HG03039 (cell line): ENCODE results near the gene RELT.

Experiments used
- ATAC-seq: cut with Tn5 transposase; IDR thresholded peaks from one replicate; pipeline ENCODE4 v1.9.1; 2021; ENCODE audit warnings: mild to moderate bottlenecking, moderate library complexity; ENCODE audit not compliant: unreplicated experiment

RELT gene

GRCh38 chr11:73346186-73346935, 29.8 kb upstream of the RELT start:
- no peak for ATAC-seq

- no peak for ATAC-seq
Measured at GRCh38 chr11:73347067-73347466, 29.1 kb upstream of the RELT start.

DNA sequence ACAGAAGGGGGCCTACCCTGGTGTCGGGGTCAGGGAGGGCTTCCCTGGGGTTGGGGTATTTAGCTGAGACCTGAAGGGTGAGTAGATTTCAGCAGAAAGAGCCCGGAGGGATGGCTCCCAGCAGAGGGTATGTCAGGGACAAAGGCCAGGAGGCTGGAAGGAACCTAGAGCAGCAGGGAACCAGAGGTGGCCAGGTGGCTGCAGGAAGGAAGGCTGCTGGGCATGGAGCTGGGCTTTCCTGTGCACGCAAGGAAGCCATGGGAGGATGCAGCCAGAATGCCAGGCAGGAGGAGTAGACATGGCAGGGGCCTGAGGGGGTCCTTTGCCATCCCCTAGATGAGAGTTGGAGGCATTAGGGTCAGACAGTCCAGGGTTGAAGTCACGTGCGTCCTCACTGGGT, 27.4 kb upstream of the RELT start:
- no peak for ATAC-seq

DNA sequence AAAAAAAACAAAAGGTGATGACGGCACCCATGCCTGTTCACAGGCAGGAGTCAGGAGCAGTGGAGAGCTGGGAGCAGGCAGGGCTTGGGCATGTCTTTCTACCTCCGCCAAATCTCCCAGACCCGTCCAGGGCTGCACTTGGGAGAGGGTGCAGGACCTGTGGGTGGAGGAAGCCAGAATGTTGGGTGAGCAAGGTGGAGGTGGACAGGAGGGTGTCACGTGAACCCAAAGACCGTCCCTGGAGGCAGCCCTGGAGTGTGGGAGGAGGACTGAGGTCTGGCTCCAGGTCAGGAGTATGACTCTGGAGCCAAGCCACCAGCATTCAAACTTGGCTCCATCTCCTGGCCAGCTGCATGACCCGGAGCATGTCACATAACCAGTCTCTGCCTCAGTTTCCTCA, 26.6 kb upstream of the RELT start:
- no peak for ATAC-seq

GRCh38 chr11:73350908-73351636, 25.1 kb upstream of the RELT start:
- ATAC-seq = no peak

- ATAC-seq = no peak
Measured at GRCh38 chr11:73353422-73353821, 22.8 kb upstream of the RELT start.

DNA sequence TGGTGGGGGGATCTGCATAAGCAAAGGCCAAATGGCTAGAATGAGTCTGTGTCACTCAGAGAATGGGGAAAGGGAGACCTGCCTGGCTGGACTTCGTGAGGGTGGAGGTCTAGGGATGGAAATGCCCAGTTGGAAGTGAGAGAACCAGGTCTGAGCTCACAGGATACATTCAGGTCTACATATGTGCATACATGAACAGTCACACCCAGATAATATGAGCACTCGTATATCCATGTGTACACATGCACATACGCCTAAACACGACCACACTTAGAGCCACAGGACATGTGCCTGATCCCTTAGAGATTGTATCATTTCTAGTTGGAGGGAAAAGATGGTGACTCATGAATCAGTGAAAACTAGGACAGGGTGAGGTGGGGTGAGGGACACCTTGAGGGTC, 21.1 kb upstream of the RELT start:
- ATAC-seq = no peak

GRCh38 chr11:73356979-73357860, 19.0 kb upstream of the RELT start:
- no peak for ATAC-seq

DNA sequence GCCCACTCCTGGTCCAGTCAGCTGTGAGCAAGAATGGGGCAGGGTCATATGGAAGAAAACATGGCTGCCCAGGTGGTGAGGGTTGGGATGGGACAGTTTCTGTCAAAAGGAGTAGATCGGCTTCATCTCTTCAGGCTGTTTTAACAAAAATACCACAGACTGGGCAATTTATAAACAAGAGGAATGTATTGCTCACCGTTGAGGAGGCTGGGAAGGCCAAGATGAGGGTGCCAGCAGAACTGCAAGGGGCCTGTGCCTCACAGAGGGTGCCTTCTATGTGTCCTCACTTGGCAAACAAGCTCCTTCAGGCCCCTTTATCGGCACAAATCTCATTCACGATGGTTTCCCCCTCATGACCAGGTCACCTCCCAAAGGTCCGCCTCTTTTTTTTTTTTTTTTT, 18.1 kb upstream of the RELT start:
- ATAC-seq = no peak

GRCh38 chr11:73359341-73359740, 16.9 kb upstream of the RELT start:
- ATAC-seq = no peak

DNA sequence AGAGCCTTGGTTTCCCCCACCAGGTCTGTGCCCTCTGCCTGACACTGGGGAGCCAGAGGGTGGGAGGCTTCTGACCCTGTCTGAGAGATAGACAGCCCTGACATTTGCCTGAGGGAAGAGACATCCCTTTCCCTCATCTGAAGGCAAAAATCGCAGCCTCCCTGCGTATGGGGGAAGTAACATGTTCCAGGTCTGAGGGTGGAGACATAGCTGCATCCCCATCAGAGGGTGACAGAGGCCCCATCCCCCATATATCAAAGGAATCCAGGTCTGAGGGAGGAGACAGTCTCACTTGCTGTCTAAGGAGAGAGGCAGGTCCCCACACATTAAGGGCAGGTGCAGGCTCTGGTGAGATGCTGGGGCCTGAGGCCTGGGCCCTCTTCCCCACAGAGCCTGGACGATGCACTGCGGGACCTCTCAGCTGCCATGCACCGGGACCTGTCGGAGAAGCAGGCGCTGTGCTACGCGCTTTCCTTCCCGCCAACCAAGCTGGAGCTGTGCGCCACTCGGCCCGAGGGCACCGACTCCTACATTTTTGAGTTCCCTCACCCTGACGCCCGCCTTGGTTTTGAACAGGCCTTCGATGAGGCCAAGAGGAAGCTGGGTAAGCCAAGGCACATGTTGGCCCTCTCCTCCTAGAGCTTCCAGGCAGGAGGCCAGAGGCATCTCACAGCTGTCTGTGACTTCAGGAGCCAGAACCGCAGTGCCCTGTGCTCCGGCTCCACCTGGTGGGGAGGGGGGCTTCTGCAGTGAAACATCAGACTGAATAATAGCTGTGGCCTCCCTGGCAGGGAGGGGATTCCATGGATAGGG, 16.1 kb upstream of the RELT start:
- no peak for ATAC-seq

DNA sequence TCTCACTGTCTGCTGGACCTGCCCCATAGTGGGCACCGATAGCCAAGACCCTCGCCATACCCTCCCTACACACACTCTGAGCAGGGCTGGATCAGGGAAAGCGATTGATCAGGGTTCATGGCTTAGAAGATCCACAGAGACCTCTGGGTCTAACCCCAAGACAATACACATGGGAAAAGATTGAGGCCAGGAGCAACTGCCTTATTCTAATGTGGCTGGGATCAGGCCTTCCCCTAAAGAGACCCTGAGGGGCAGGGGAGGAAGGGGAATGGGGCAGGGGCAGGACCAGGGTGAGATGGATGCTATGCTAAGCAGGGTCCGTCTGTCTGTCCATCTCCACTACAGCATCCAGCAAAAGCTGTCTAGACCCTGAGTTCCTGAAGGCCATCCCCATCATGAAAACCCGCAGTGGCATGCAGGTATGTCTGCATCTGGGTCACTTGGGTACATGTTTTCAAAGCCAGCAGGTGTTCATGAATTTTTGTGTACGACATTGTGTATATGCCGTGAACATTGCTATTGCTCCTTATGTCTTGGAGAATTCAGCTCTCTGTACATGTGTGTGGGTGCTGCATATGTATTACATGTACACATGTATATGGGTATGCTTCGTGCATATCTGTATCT, 15.3 kb upstream of the RELT start:
- no peak for ATAC-seq

- no peak for ATAC-seq
Measured at GRCh38 chr11:73361953-73362776, 14.0 kb upstream of the RELT start.

DNA sequence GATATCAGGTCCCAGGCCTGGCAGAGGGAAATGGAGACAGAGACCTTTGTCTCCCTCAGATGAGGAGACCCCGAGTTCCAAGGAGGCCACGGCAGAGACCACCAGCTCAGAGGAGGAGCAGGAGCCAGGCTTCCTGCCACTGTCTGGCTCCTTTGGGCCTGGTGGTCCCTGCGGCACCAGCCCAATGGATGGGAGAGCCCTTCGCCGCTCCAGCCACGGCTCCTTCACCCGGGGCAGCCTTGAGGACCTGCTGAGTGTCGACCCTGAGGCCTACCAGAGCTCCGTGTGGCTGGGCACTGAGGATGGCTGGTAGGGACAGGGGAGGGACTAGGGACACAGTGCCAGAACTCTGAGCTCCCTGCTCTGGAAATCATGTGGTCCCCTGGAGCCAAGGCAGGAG, 13.1 kb upstream of the RELT start:
- no peak for ATAC-seq

- ATAC-seq = no peak
Measured at GRCh38 chr11:73365352-73366264, 10.6 kb upstream of the RELT start.

DNA sequence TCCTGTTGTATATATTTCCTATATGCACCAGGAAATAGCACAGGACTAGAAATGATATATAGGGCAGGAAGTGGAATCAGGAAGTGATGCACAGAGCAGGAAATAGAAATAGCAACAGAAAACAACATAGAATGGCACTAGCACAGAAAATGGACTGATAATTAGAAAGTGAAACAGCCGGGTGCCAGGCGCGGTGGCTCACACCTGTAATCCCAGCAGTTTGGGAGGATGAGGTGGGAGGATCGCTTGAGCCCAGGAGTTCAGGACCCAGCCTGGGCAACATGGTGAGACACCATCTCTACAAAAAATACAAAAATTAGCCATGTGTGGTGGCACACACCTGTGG, 10.0 kb upstream of the RELT start:
- ATAC-seq = no peak

DNA sequence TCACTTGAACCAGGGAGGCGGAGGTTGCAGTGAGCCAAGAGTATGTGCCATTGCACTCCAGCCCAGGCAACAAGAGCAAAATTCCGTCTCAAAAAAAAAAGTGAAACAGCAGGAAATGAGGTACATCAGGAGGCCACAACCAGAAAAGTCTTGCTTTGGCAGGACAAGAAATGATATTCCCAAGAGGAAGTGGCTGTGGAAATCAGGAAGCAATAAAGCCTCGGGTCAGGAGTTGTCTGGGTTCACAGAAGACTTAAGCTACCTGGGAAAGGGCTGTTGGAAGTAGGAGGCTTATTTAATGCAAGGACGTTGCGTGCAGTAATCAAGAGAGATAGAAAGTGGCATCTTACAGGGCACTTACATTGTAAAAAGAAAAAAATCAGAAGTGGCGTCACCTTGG, 9.2 kb upstream of the RELT start:
- no peak for ATAC-seq

DNA sequence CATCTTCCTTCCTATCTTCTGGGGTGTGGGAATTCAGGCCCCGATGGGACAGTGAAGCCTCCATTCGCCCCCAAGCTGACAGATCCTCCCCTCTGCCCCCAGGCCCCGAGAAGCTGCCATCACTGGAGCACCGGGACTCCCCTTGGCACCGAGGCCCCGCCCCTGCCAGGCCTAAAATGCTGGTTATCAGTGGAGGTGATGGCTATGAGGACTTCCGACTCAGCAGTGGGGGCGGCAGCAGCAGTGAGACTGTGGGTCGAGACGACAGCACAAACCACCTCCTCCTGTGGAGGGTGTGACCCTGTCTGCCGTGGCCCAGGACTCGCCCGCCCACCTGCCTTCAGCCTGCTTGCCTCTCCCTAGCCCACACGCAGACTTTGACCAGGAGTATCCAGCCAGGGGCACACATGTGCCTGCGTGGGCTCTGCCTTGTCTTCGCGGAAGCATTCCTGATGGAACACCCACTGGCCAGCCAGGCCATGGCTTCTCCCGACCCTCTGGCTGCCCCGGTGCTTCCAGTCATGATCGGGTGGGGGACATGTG, 8.6 kb upstream of the RELT start:
- ATAC-seq = no peak
